Measurements from ENCODE around the gene MAML3. TPM values are rescaled to one million over a fixed set of nuclear protein-coding genes. Genes with fewer than 3 reads are reported as not detected.

MAML3 gene
- total RNA-seq, 1 donor from 2014 or later: 2.7 TPM

DNA sequence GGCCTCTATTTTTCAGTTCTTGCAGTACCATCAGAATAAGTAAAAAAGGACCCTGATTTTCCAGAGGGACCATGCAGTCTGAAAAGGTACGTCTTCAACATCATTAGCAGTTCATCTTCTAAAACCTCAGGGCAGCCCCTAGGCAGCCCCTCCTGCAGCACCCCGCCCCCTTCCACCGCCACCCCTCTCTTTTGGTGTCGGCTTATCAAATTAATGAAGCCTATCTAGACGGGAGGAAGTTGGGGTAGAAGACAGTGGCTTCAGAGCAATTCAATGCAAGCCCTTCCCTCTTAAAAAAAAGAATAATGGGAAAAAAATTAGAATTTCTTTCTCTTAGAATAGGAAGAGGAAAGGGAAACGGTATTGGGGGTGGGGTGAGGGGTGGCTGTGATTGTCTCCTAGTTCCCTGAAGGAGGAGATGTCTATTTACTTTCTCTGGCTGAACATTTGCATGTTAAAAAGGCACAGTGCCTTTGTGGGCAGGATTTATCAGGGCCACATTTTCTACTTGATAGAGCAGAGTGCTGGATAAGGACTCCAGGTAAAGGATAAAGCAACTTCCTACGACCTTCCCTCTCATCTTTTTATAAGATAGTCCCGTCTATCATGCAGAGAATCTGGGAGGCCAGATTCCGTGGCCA is 329.0 kb downstream of the MAML3 start:
- H3K36me3 ChIP-seq (ENCODE audit: control insufficient read depth, insufficient read depth, low read length): no peaks in the 10 kb centered on the region
- no peaks in the 10 kb centered on the region for H3K27me3 ChIP-seq (ENCODE audit: control insufficient read depth, insufficient read depth, low read length)
- TF ChIP-seq, protein P1, sequence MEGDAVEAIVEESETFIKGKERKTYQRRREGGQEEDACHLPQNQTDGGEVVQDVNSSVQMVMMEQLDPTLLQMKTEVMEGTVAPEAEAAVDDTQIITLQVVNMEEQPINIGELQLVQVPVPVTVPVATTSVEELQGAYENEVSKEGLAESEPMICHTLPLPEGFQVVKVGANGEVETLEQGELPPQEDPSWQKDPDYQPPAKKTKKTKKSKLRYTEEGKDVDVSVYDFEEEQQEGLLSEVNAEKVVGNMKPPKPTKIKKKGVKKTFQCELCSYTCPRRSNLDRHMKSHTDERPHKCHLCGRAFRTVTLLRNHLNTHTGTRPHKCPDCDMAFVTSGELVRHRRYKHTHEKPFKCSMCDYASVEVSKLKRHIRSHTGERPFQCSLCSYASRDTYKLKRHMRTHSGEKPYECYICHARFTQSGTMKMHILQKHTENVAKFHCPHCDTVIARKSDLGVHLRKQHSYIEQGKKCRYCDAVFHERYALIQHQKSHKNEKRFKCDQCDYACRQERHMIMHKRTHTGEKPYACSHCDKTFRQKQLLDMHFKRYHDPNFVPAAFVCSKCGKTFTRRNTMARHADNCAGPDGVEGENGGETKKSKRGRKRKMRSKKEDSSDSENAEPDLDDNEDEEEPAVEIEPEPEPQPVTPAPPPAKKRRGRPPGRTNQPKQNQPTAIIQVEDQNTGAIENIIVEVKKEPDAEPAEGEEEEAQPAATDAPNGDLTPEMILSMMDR (IDR thresholded peaks at IDR 0.05; ENCODE audit: insufficient read depth, low read length, poor library complexity, severe bottlenecking): no peak

DNA sequence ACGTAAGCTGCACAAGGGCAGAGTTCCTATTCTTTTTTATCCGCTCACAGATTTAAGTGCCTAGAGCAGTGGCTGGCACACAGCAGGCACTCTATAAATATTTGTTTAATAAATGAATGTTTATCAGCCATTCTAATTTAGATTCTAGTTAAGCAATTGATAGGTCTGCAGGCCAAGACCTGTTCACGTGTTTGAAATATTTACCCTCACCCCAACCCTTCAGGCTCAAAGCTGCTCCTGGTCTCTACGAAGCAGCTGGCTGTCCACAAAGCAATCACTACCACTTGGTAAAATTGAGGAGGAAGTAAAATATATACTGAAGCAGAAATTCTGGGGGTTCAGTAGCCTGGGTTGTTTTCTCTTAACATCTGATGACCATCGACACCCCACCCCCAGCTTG is 330.2 kb downstream of the MAML3 start:
- H3K27me3 ChIP-seq (ENCODE audit: control insufficient read depth, insufficient read depth, low read length): no peaks in the 10 kb centered on the region
- no peak overlapping the region for H3K4me3 ChIP-seq (ENCODE audit: low read depth, low read length)
- H3K36me3 ChIP-seq (ENCODE audit: control insufficient read depth, insufficient read depth, low read length): no peaks in the 10 kb centered on the region
- TF ChIP-seq, protein P1 (IDR thresholded peaks at IDR 0.05; ENCODE audit: insufficient read depth, low read length, poor library complexity, severe bottlenecking): no peak
- DNase-seq (ENCODE audit: low read depth): no peak

More for the DNA sequence above, 329.0 kb downstream of the MAML3 start:
- no peak for DNase-seq (ENCODE audit: low read depth)
- H3K4me3 ChIP-seq (ENCODE audit: low read depth, low read length): no peak overlapping the region

DNA sequence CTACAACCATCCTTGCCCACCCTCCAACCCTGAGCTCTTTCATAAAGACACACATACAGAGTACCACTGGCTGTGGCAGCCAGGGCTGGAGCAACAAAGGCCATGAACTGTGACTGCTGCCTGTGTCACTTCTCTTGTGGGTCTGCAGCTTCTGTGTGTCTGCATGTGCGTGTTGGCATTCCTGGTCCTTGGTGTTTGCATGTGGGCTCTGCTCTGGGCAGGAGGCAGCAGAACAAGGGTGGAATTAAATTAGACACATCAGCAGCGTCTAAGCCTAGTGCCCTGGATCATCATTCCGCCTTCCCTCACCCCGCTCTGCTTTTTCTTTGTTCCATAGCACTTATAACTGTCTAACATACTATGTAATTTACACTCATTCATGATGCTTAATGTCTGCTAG is 330.6 kb downstream of the MAML3 start:
- no peaks in the 10 kb centered on the region for H3K36me3 ChIP-seq (ENCODE audit: control insufficient read depth, insufficient read depth, low read length)
- no peak for DNase-seq (ENCODE audit: low read depth)
- no peaks in the 10 kb centered on the region for H3K27me3 ChIP-seq (ENCODE audit: control insufficient read depth, insufficient read depth, low read length)
- TF ChIP-seq, protein P1 (IDR thresholded peaks at IDR 0.05; ENCODE audit: insufficient read depth, low read length, poor library complexity, severe bottlenecking): no peak
- H3K4me3 ChIP-seq (ENCODE audit: low read depth, low read length): no peak overlapping the region

DNA sequence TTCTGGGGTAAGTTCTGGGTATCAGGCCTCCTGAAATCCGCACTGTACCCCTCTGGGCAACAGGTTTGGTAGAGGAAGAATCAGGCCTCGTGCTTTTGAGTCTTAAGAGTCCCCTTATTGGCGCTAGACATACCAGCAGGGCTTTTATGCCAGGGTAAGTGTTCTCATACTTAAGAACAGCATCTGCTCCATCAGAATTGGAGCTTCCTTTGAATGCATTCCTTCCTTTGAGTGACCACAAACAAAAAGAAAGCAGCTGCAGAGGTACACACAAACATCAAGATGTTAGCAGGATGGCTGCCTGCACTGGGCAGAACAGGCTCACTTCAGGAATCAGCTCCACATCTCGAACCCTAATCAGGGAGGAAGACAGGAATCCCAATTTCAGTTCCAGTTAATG is 331.6 kb downstream of the MAML3 start:
- Histone ChIP-seq H3K27me3 (ENCODE audit: control insufficient read depth, insufficient read depth, low read length) (no peaks in the 10 kb centered on the region), H3K4me3 (ENCODE audit: low read depth, low read length) (no peak overlapping the region), H3K36me3 (ENCODE audit: control insufficient read depth, insufficient read depth, low read length) (no peaks in the 10 kb centered on the region)
- no peak for DNase-seq (ENCODE audit: low read depth)
- TF ChIP-seq, protein P1 (IDR thresholded peaks at IDR 0.05; ENCODE audit: insufficient read depth, low read length, poor library complexity, severe bottlenecking): no peak

DNA sequence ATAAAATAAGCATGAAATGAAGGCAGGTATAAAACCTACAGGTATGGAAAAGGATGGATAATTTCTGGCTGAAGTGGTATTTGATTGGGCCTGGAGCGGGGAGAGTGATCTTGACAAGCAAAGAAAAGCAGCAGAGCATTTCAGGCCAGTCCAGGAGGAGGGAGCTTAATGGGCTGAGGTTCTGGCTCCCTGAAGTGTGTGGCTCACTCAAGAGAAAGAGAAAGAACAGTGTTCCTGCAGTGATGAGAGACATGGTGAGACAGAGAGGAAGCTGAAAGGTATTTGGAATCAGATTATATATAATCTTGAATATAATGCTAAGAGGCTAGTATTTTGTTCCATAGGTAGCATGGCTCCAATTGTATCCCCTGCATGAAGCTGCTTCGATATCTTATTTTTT is 334.9 kb downstream of the MAML3 start:
- no peak for DNase-seq (ENCODE audit: low read depth)
- H3K27me3 ChIP-seq (ENCODE audit: control insufficient read depth, insufficient read depth, low read length): no peaks in the 10 kb centered on the region
- H3K36me3 ChIP-seq (ENCODE audit: control insufficient read depth, insufficient read depth, low read length): no peaks in the 10 kb centered on the region
- H3K4me3 ChIP-seq (ENCODE audit: low read depth, low read length): no peak overlapping the region
- TF ChIP-seq, protein P1 (IDR thresholded peaks at IDR 0.05; ENCODE audit: insufficient read depth, low read length, poor library complexity, severe bottlenecking): no peak

Measured in kidney epithelial cell (primary cell).